ENCODE measurements around the gene PTMA.

The PTMA gene

GRCh38 chr2:231722721-231723307, 14.5 kb downstream of the PTMA start:
- no peak for DNase-seq (ENCODE audit: low read depth, low spot score)
- no peaks in the 10 kb centered on the region for H3K27me3 ChIP-seq (ENCODE audit: insufficient read depth, insufficient read length)
- peaks cover 4% of the 10 kb centered on the region for H3K4me1 ChIP-seq (ENCODE audit: insufficient read depth, insufficient read length)
- TF ChIP-seq SUZ12 (IDR thresholded peaks at IDR 0.05; ENCODE audit: extremely low read depth, insufficient read depth, insufficient read length), result no peak
- TF ChIP-seq ZNF274 (IDR thresholded peaks at IDR 0.05; ENCODE audit: low read depth, low read length), result no peak
- no peak for TF ChIP-seq YY1 (IDR thresholded peaks at IDR 0.05; ENCODE audit: insufficient read depth, insufficient read length)
- H3K4me3 ChIP-seq (ENCODE audit: insufficient read length, low read depth), result no peak overlapping the region
- no peaks in the 10 kb centered on the region for H3K36me3 ChIP-seq (ENCODE audit: insufficient read depth, insufficient read length, low read length)
- no peak overlapping the region for H3K9ac ChIP-seq (ENCODE audit: insufficient read length, low read depth)
- no peaks in the 10 kb centered on the region for H3K9me3 ChIP-seq (ENCODE audit: insufficient read depth, low read length)

GRCh38 chr2:231725476-231725875, 17.2 kb downstream of the PTMA start:
- Histone ChIP-seq H3K9ac (ENCODE audit: insufficient read length, low read depth) (no peak overlapping the region), H3K36me3 (ENCODE audit: insufficient read depth, insufficient read length, low read length) (no peaks in the 10 kb centered on the region), H3K4me3 (ENCODE audit: insufficient read length, low read depth) (no peak overlapping the region), H3K27me3 (ENCODE audit: insufficient read depth, insufficient read length) (no peaks in the 10 kb centered on the region), H3K4me1 (ENCODE audit: insufficient read depth, insufficient read length) (no peaks in the 10 kb centered on the region), H3K9me3 (ENCODE audit: insufficient read depth, low read length) (no peaks in the 10 kb centered on the region)
- no peak for DNase-seq (ENCODE audit: low read depth, low spot score)
- no peak for TF ChIP-seq ZNF274 (IDR thresholded peaks at IDR 0.05; ENCODE audit: low read depth, low read length)

- TF ChIP-seq SUZ12 (IDR thresholded peaks at IDR 0.05; ENCODE audit: extremely low read depth, insufficient read depth, insufficient read length), result no peak
- no peak for TF ChIP-seq YY1 (IDR thresholded peaks at IDR 0.05; ENCODE audit: insufficient read depth, insufficient read length)
- no peak for TF ChIP-seq ZNF274 (IDR thresholded peaks at IDR 0.05; ENCODE audit: low read depth, low read length)
- Histone ChIP-seq H3K27me3 (ENCODE audit: insufficient read depth, insufficient read length) (no peaks in the 10 kb centered on the region), H3K4me1 (ENCODE audit: insufficient read depth, insufficient read length) (no peaks in the 10 kb centered on the region), H3K36me3 (ENCODE audit: insufficient read depth, insufficient read length, low read length) (no peaks in the 10 kb centered on the region), H3K9ac (ENCODE audit: insufficient read length, low read depth) (no peak overlapping the region), H3K4me3 (ENCODE audit: insufficient read length, low read depth) (no peak overlapping the region), H3K9me3 (ENCODE audit: insufficient read depth, low read length) (no peaks in the 10 kb centered on the region)
- no peak for DNase-seq (ENCODE audit: low read depth, low spot score)
Measured at GRCh38 chr2:231726276-231726675, 18.0 kb downstream of the PTMA start.

GRCh38 chr2:231727621-231728020, 19.3 kb downstream of the PTMA start:
- Histone ChIP-seq H3K9ac (ENCODE audit: insufficient read length, low read depth) (no peak overlapping the region), H3K9me3 (ENCODE audit: insufficient read depth, low read length) (no peaks in the 10 kb centered on the region), H3K4me1 (ENCODE audit: insufficient read depth, insufficient read length) (no peaks in the 10 kb centered on the region), H3K36me3 (ENCODE audit: insufficient read depth, insufficient read length, low read length) (peaks cover 9% of the 10 kb centered on the region), H3K27me3 (ENCODE audit: insufficient read depth, insufficient read length) (no peaks in the 10 kb centered on the region), H3K4me3 (ENCODE audit: insufficient read length, low read depth) (no peak overlapping the region)
- DNase-seq (ENCODE audit: low read depth, low spot score), result no peak
- TF ChIP-seq YY1 (IDR thresholded peaks at IDR 0.05; ENCODE audit: insufficient read depth, insufficient read length) (no peak), ZNF274 (IDR thresholded peaks at IDR 0.05; ENCODE audit: low read depth, low read length) (no peak), SUZ12 (IDR thresholded peaks at IDR 0.05; ENCODE audit: extremely low read depth, insufficient read depth, insufficient read length) (no peak)

- Histone ChIP-seq H3K9ac (ENCODE audit: insufficient read length, low read depth) (no peak overlapping the region), H3K27me3 (ENCODE audit: insufficient read depth, insufficient read length) (no peaks in the 10 kb centered on the region), H3K9me3 (ENCODE audit: insufficient read depth, low read length) (no peaks in the 10 kb centered on the region), H3K4me1 (ENCODE audit: insufficient read depth, insufficient read length) (no peaks in the 10 kb centered on the region), H3K36me3 (ENCODE audit: insufficient read depth, insufficient read length, low read length) (peaks cover 15% of the 10 kb centered on the region), H3K4me3 (ENCODE audit: insufficient read length, low read depth) (no peak overlapping the region)
- no peak for TF ChIP-seq ZNF274 (IDR thresholded peaks at IDR 0.05; ENCODE audit: low read depth, low read length)
- TF ChIP-seq YY1 (IDR thresholded peaks at IDR 0.05; ENCODE audit: insufficient read depth, insufficient read length), result no peak
- no peak for TF ChIP-seq SUZ12 (IDR thresholded peaks at IDR 0.05; ENCODE audit: extremely low read depth, insufficient read depth, insufficient read length)
- no peak for DNase-seq (ENCODE audit: low read depth, low spot score)
Measured at GRCh38 chr2:231732604-231733003, 24.3 kb downstream of the PTMA start.

GRCh38 chr2:231737761-231738160, 29.4 kb downstream of the PTMA start:
- no peak overlapping the region for H3K4me3 ChIP-seq (ENCODE audit: insufficient read length, low read depth)
- H3K9ac ChIP-seq (ENCODE audit: insufficient read length, low read depth), result no peak overlapping the region

GRCh38 chr2:231743376-231744116, 35.2 kb downstream of the PTMA start:
- no peak for DNase-seq (ENCODE audit: low read depth, low spot score)
- H3K36me3 ChIP-seq (ENCODE audit: insufficient read depth, insufficient read length, low read length), result no peaks in the 10 kb centered on the region
- H3K9me3 ChIP-seq (ENCODE audit: insufficient read depth, low read length), result no peaks in the 10 kb centered on the region
- H3K4me3 ChIP-seq (ENCODE audit: insufficient read length, low read depth), result no peak overlapping the region
- no peaks in the 10 kb centered on the region for H3K27me3 ChIP-seq (ENCODE audit: insufficient read depth, insufficient read length)
- no peak overlapping the region for H3K9ac ChIP-seq (ENCODE audit: insufficient read length, low read depth)
- TF ChIP-seq YY1 (IDR thresholded peaks at IDR 0.05; ENCODE audit: insufficient read depth, insufficient read length) (no peak), ZNF274 (IDR thresholded peaks at IDR 0.05; ENCODE audit: low read depth, low read length) (no peak), SUZ12 (IDR thresholded peaks at IDR 0.05; ENCODE audit: extremely low read depth, insufficient read depth, insufficient read length) (no peak)
- peaks cover 2% of the 10 kb centered on the region for H3K4me1 ChIP-seq (ENCODE audit: insufficient read depth, insufficient read length)

More at GRCh38 chr2:231737761-231738160, 29.4 kb downstream of the PTMA start:
- Histone ChIP-seq H3K4me1 (ENCODE audit: insufficient read depth, insufficient read length) (no peaks in the 10 kb centered on the region), H3K36me3 (ENCODE audit: insufficient read depth, insufficient read length, low read length) (peaks cover 5% of the 10 kb centered on the region), H3K27me3 (ENCODE audit: insufficient read depth, insufficient read length) (no peaks in the 10 kb centered on the region), H3K9me3 (ENCODE audit: insufficient read depth, low read length) (no peaks in the 10 kb centered on the region)
- no peak for TF ChIP-seq YY1 (IDR thresholded peaks at IDR 0.05; ENCODE audit: insufficient read depth, insufficient read length)
- TF ChIP-seq SUZ12 (IDR thresholded peaks at IDR 0.05; ENCODE audit: extremely low read depth, insufficient read depth, insufficient read length), result no peak
- no peak for TF ChIP-seq ZNF274 (IDR thresholded peaks at IDR 0.05; ENCODE audit: low read depth, low read length)
- DNase-seq (ENCODE audit: low read depth, low spot score), result no peak
